Gastrocnemius medialis (tissue), 4 donors: ENCODE measurements around the gene GNG7.
"Not testable (repeated sequence)": the region's sequence is repeated elsewhere in the genome, so short reads cannot be mapped to it uniquely, and the experiment has no call there.

Source experiments
- CTCF ChIP-seq, 5 experiments: fragments of 450-650 bp in 3 of 5; fragments of 200-600 bp in 2 of 5; sonication (generic) in 2 of 5; IDR thresholded peaks in 4 of 5; conservative IDR thresholded peaks in 1 of 5; 1 replicate in 4 of 5; 2 replicates in 1 of 5; pipeline ENCODE4 v1.5.1; 2016 to 2019; ENCODE audit warnings: antibody characterized with exemption in 5 of 5, mild to moderate bottlenecking in 3 of 5, moderate library complexity in 3 of 5
- POLR2A ChIP-seq, 2 donors: fragments of 450-650 bp; IDR thresholded peaks; one replicate each; pipeline ENCODE4 v1.6.1; 2017; ENCODE audit warnings: antibody characterized with exemption in 2 of 2, mild to moderate bottlenecking in 2 of 2, moderate library complexity in 2 of 2

- TF ChIP-seq CTCF (IDR thresholded peaks at IDR 0.05 in 4 of 5, conservative IDR thresholded peaks at IDR 0.05 in 1 of 5); POLR2A (IDR thresholded peaks at IDR 0.05): not testable (repeated sequence)
Observed at GRCh38 chr19:2529942-2530341, 172.6 kb downstream of the GNG7 start.
